ENCODE measurements around the gene AGBL1.

GRCh38 chr15:86968244-86968643 is 888.6 kb downstream of the AGBL1 start:
- TF ChIP-seq EZH2 (IDR thresholded peaks at IDR 0.05) (no peak), CTCF (IDR thresholded peaks at IDR 0.05) (no peak), EZH2phosphoT487 (IDR thresholded peaks at IDR 0.05) (no peak)

Data from neural progenitor cell (in vitro differentiated cells).